DOHH2 (cell line): Measurements from ENCODE around the gene ACACB.

ENCODE experiments used
- H3F3A ChIP-seq: fragments of 200-600 bp; sonication (generic), shearing (Covaris generic); 2 replicates; pipeline ENCODE4 v1.6.0; 2016; ENCODE audit warnings: antibody characterized with exemption, mild to moderate bottlenecking; ENCODE audit not compliant: control insufficient read depth, insufficient read depth
- H3K27ac ChIP-seq: fragments of 200-600 bp; sonication (generic); 2 replicates; pipeline ENCODE4 v1.5.1; 2014; ENCODE audit warnings: low read depth, mild to moderate bottlenecking, low read length, moderate library complexity
- H3K27me3 ChIP-seq: fragments of 200-600 bp; sonication (generic); 2 replicates; pipeline ENCODE4 v1.6.1; 2014; ENCODE audit warnings: mild to moderate bottlenecking, low read length, mixed read lengths; ENCODE audit not compliant: control insufficient read depth
- H3K36me3 ChIP-seq: fragments of 200-600 bp; sonication (generic); 2 replicates; pipeline ENCODE4 v1.6.1; 2014; ENCODE audit warnings: mild to moderate bottlenecking, low read length, moderate library complexity, mixed read lengths; ENCODE audit not compliant: control insufficient read depth
- H3K4me1 ChIP-seq: fragments of 200-600 bp; sonication (generic); 2 replicates; pipeline ENCODE4 v1.6.1; 2014; ENCODE audit warnings: mild to moderate bottlenecking, low read length, mixed read lengths; ENCODE audit not compliant: control insufficient read depth
- H3K4me2 ChIP-seq: fragments of 200-600 bp; sonication (generic); 2 replicates; pipeline ENCODE4 v1.6.0; 2014; ENCODE audit warnings: mild to moderate bottlenecking, low read length, moderate library complexity
- H3K4me3 ChIP-seq: fragments of 200-600 bp; sonication (generic); 2 replicates; pipeline ENCODE4 v1.5.1; 2014; ENCODE audit warnings: mild to moderate bottlenecking, low read length, mixed read lengths
- H3K79me2 ChIP-seq: fragments of 200-600 bp; sonication (generic); 2 replicates; pipeline ENCODE4 v1.6.1; 2014; ENCODE audit warnings: mild to moderate bottlenecking, low read length, mixed read lengths; ENCODE audit not compliant: control insufficient read depth
- H3K9me2 ChIP-seq: fragments of 200-600 bp; sonication (generic); replicated peaks from 2 replicates; pipeline ENCODE4 v1.6.1; 2014; ENCODE audit warnings: mild to moderate bottlenecking, low read length, mixed read lengths; ENCODE audit not compliant: control insufficient read depth
- H3K9me3 ChIP-seq: fragments of 200-600 bp; sonication (generic); 2 replicates; pipeline ENCODE4 v1.6.1; 2014; ENCODE audit warnings: antibody characterized with exemption, low read length, mixed read lengths; ENCODE audit not compliant: control insufficient read depth, insufficient read depth
- H4K20me1 ChIP-seq: fragments of 200-600 bp; sonication (generic); 2 replicates; pipeline ENCODE4 v1.6.0; 2014; ENCODE audit warnings: low read depth, mild to moderate bottlenecking, antibody characterized with exemption, low read length, moderate library complexity; ENCODE audit not compliant: control insufficient read depth, insufficient read depth
- CTCF ChIP-seq: fragments of 200-600 bp; sonication (generic); IDR thresholded peaks from one replicate; pipeline ENCODE4 v1.5.1; 2014; ENCODE audit warnings: antibody characterized with exemption, mild to moderate bottlenecking, low read depth, low read length; ENCODE audit not compliant: poor library complexity, severe bottlenecking
- EZH2phosphoT487 ChIP-seq: fragments of 200-600 bp; sonication (generic); IDR thresholded peaks from 2 replicates; pipeline ENCODE4 v1.6.1; 2017; ENCODE audit warnings: borderline replicate concordance, mild to moderate bottlenecking, antibody characterized with exemption, low read length, moderate library complexity, mixed read lengths

Gene ACACB

GRCh38 chr12:109203480-109203879 is 87.1 kb downstream of the ACACB start:
- Histone ChIP-seq H3F3A (no peaks in the 10 kb centered on the region), H3K27me3 (no peaks in the 10 kb centered on the region), H3K9me3 (no peaks in the 10 kb centered on the region), H3K9me2 (no peaks in the 10 kb centered on the region), H3K79me2 (no peaks in the 10 kb centered on the region), H3K4me2 (no peak overlapping the region), H4K20me1 (no peaks in the 10 kb centered on the region), H3K4me3 (no peak overlapping the region), H3K27ac (no peak overlapping the region), H3K4me1 (no peaks in the 10 kb centered on the region), H3K36me3 (no peaks in the 10 kb centered on the region)
- TF ChIP-seq EZH2phosphoT487 (no peak), CTCF (no peak)

- Histone ChIP-seq H3K27ac (no peak overlapping the region), H3K4me2 (no peak overlapping the region), H3K36me3 (no peaks in the 10 kb centered on the region), H3K9me3 (no peaks in the 10 kb centered on the region), H3F3A (no peaks in the 10 kb centered on the region), H3K79me2 (no peaks in the 10 kb centered on the region), H3K4me3 (no peak overlapping the region), H4K20me1 (no peaks in the 10 kb centered on the region), H3K27me3 (no peaks in the 10 kb centered on the region), H3K9me2 (no peaks in the 10 kb centered on the region), H3K4me1 (no peaks in the 10 kb centered on the region)
- no peak for TF ChIP-seq EZH2phosphoT487
- no peak for TF ChIP-seq CTCF
These were observed 92.7 kb downstream of the ACACB start for GRCh38 chr12:109209082-109209481.

GRCh38 chr12:109212460-109213115 is 96.2 kb downstream of the ACACB start:
- H3K36me3 ChIP-seq = no peaks in the 10 kb centered on the region
- H3K27ac ChIP-seq = no peak overlapping the region
- H3K79me2 ChIP-seq = no peaks in the 10 kb centered on the region
- no peaks in the 10 kb centered on the region for H4K20me1 ChIP-seq
- no peak overlapping the region for H3K4me3 ChIP-seq
- H3K9me2 ChIP-seq = no peaks in the 10 kb centered on the region
- no peaks in the 10 kb centered on the region for H3F3A ChIP-seq
- H3K4me2 ChIP-seq = no peak overlapping the region
- H3K27me3 ChIP-seq = no peaks in the 10 kb centered on the region
- TF ChIP-seq CTCF (no peak), EZH2phosphoT487 (no peak)
- H3K4me1 ChIP-seq = no peaks in the 10 kb centered on the region
- no peaks in the 10 kb centered on the region for H3K9me3 ChIP-seq
